Measurements from ENCODE around the gene CPLX4.
"Not testable (repeated sequence)": the region's sequence is repeated elsewhere in the genome, so short reads cannot be mapped to it uniquely, and the experiment has no call there.

DNA sequence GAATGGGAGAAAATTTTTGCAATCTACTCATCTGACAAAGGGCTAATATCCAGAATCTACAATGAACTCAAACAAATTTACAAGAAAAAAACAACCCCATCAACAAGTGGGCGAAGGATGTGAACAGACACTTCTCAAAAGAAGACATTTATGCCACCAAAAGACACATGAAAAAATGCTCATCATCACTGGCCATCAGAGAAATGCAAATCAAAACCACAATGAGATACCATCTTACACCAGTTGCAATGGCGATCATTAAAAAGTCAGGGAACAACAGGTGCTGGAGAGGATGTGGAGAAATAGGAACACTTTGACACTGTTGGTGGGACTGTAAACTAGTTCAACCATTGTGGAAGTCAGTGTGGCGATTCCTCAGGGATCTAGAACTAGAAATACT, 56.6 kb downstream of the CPLX4 start:
- TF ChIP-seq, protein P1, sequence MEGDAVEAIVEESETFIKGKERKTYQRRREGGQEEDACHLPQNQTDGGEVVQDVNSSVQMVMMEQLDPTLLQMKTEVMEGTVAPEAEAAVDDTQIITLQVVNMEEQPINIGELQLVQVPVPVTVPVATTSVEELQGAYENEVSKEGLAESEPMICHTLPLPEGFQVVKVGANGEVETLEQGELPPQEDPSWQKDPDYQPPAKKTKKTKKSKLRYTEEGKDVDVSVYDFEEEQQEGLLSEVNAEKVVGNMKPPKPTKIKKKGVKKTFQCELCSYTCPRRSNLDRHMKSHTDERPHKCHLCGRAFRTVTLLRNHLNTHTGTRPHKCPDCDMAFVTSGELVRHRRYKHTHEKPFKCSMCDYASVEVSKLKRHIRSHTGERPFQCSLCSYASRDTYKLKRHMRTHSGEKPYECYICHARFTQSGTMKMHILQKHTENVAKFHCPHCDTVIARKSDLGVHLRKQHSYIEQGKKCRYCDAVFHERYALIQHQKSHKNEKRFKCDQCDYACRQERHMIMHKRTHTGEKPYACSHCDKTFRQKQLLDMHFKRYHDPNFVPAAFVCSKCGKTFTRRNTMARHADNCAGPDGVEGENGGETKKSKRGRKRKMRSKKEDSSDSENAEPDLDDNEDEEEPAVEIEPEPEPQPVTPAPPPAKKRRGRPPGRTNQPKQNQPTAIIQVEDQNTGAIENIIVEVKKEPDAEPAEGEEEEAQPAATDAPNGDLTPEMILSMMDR (IDR thresholded peaks at IDR 0.05; ENCODE audit: low read length) = not testable (repeated sequence)
- TF ChIP-seq EZH2 (IDR thresholded peaks at IDR 0.05; ENCODE audit: borderline replicate concordance, low read length) = not testable (repeated sequence)
